GM12801 (cell line): ENCODE data around the gene ABAT.

Experiments
- TF ChIP-seq, protein P1 (sequence below): IDR thresholded peaks from one replicate; pipeline ENCODE4 v1.5.1; 2011; ENCODE audit warnings: control low read depth; ENCODE audit not compliant: insufficient read length; ENCODE audit errors: extremely low read depth

ABAT gene

DNA sequence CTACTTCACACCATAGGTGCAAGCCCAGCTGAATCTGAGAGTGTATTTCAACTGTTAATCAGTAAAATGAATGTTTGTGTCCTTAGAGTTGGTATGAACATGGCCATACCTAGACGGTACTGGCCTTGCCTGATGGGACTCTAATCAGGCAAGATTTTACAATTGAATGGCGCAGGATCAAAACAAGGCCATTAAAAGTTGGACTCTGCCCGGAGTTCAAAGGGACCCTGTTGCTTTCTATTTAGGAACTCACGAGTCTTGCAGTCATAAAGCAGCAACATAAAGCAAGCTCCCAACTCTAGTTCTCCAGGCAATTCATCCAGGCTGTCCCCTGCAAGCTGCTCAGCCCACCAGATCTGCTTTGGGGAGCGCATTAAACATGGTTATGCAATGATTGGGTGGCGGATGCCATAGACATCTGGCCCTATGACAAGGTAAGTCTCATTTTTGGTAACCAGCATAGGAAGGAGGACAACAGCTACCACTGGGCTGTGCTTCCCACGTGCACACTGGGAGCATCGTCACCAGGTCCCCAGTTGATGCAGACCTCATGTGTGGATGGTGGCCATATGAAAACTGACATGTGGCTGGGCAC, 114.3 kb downstream of the ABAT start:
- TF ChIP-seq, protein P1, sequence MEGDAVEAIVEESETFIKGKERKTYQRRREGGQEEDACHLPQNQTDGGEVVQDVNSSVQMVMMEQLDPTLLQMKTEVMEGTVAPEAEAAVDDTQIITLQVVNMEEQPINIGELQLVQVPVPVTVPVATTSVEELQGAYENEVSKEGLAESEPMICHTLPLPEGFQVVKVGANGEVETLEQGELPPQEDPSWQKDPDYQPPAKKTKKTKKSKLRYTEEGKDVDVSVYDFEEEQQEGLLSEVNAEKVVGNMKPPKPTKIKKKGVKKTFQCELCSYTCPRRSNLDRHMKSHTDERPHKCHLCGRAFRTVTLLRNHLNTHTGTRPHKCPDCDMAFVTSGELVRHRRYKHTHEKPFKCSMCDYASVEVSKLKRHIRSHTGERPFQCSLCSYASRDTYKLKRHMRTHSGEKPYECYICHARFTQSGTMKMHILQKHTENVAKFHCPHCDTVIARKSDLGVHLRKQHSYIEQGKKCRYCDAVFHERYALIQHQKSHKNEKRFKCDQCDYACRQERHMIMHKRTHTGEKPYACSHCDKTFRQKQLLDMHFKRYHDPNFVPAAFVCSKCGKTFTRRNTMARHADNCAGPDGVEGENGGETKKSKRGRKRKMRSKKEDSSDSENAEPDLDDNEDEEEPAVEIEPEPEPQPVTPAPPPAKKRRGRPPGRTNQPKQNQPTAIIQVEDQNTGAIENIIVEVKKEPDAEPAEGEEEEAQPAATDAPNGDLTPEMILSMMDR: no peak

DNA sequence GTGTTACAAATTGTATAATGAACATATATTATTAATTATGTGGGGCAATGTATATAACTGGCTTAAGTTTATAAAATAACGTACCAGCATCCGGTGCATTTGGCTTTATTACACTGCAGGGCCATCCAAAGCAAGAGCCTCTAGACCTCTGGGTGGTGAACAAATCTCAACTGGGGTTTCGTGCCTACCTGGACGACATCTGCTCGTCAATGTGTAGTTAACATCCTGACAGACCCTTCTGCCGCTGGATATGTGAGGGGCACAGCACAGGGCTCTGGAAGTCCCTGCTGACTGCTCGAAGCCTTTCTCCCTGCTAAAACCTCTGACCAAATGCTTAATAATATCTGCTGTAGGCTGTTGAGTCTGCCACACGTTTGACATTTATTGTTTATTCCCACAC, 120.7 kb downstream of the ABAT start:
- TF ChIP-seq, protein P1: no peak

DNA sequence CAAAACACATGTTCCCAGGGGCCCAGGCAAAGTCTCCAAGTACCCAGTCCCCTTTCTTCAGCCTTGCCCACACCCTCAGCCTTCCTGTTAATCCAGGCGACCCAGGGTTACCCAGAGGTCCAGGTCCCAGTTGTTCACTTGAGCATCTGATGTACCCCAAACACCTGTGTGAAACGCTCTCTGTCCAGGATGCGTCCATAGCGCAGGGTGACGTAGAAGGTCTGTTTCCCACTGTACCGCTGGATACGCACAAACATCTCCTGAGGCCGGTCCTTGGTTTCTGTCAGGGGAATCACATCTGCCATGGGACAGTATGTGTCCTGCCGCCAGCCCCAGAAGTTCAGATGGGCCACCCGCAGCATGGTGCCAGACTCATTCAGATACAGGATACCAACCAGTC, 121.4 kb downstream of the ABAT start:
- TF ChIP-seq, protein P1: no peak

DNA sequence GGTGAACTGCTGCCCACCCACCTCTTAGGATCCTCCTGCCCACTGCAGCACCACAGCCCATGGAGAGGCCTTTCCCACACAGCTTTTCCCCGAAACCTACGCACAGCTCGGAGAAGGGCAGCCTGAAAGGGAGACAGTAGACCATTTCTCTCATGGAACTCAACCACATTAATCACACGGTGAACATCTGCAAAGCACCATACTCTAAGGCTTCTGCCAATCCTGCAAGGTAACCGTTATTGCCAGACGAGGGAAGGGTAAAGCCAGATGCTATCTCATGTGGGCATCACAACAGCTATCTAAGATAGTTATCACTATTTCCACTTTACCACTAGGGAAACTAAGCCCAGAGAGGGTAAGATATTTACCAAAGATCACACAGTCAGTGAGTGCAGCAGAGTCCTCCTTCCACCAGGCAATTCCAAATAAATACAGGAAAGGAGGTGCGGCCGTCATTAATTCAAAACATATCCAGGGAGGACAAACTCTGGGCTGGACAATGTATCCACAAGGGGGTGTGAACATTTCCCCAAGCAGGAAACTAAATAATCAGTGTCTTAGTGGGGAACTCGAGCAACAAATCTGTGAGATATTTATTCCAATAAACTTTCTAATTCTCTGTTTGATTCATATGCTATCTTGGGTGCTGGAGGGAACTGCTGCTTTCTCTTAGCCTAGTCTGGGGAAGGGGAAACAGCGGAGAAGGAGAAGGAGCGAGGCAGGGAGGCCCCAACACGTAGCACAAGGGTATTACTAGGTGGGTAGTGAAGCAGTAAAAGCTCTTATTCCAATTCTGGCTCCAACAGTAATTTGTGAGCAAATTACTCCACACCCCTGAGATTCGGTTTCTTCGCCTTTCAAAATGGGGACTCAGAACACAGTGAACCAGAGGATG, 122.3 kb downstream of the ABAT start:
- TF ChIP-seq, protein P1: no peak

DNA sequence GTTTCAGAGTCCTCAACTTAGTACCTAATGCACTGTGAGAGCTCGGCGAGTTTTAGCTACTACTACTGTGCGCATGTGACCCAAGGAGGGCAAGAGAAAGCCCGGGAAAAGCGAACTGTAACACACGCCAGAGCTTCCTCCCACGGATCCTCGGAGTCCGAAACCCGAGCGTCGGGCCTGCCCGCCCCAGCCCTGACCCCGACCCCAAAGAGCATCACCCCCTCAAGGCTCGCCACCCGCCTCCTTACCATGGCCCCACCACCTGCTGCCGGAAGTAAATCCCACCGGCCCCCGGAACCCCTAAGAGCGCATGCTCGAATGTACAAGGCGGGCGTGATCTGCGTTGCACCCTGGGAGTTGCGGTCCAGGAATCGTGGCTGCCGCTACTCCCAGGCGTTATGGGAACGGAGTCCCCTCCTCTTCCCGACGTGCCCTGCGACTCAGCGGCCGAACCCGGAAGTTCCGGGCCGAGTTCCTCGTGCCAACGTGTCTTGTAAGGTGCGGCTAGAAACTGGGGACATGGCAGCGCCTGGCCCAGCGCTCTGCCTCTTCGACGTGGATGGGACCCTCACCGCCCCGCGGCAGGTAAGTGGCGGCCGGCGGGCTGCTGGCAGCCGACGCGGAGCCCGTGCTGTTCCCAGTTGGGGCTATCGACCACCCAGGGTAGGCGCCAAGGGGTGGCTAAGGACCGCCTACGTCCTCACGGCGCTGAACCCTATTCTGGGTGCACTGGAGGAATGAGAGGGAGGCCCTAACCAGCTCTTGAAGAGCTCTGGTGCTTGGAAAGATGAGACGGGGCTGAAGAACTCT, 123.2 kb downstream of the ABAT start, which contains the start of the genes PMM2 and TMEM186:
Gene PMM2, plus strand, starts transcription at position 476 of the 810 bp plus-strand sequence. Its CDS starts 44 bp downstream, at position 520.
Gene TMEM186, minus strand, starts transcription at position 276 of the 810 bp plus-strand sequence. Its CDS starts 25 bp downstream, at position 251.
- TF ChIP-seq, protein P1: no peak

DNA sequence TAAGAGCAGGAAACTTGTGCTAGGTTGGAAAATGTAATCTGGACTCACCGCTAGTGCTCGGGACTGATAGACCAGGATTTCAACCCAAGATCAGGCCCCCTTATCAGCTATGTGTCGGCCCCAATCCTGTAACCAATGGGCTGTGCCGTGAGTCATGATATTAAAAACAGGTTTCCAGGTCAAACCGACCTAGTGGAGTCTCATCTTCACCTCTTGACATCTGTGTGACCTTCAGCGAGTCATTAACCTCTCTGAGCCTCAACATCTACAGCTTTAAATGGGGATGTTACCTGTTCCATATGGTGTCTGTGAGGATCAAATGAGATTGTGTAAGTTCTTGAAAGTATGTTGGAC, 123.7 kb downstream of the ABAT start:
- TF ChIP-seq, protein P1: no peak

DNA sequence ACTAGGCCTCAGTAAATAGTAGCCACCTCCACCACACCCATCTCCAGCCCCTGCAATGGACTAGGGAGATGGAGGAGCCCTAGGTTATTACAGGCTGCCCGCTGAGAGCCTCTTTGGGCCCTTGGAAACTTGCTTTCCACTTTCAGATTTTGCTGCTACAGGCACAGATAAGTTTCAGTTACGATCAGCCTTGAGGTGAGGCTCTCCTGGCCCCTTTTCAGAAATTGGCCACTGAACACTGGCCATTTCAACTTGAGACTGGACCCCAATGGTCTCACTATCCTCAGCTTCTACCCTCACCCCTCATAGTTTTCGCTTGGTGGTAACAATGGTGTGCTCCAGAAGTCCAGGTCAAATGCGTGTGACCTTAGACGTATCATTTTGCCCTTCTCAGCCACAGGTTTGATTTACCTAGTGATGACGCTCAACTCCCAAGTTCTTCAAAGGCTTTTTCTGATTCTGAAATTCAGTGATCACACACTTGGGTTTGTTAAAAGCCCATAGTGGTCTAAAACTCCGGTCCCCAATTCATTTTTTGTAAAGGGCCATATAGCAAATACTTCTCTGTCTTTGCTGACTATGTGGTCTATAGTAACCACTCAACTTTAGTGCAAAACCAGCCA, 124.2 kb downstream of the ABAT start:
- TF ChIP-seq, protein P1: no peak
